Measurements from ENCODE around the gene RERE.

The RERE gene

DNA sequence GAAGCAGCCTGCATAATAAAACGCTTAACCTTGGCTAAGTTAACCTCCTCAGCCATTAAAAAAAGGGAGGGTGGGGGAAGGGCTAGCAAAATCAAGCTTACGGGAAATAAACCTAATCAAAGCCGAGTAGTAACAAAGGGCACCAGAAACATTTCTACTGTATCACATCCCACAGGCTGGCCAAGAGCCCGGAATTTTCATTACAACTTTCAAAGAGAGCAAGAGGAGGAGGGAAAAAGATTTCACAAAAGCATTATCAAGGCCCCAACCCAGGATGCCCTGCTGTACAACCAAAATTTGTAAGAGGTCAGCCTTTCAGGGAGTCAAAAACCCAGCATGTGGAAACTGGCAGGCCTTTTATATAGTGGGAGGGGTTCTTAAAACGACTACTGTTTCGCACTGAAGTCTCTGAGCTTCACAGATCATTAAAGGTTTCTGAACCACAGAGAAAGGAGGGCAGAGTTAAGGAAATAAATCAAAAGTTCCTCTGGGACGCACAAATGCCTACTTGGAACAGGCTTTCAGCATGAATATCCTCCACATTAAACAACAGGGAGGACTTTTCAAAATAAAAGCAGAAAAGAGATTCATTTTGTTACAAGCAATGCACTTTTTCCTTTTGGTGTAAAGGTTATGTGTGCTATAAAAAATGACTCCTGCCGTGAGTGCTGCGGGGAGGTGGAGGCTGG, 409.1 kb downstream of the RERE start:
- Histone ChIP-seq H3K4me2 (ENCODE audit: insufficient read depth, low read length, poor library complexity, severe bottlenecking) (peak overlapping the region; percentile 34), H2AK5ac (ENCODE audit: low read depth, low read length) (no peak overlapping the region), H3K18ac (ENCODE audit: low read length) (no peak overlapping the region), H3K14ac (ENCODE audit: low read length) (no peak overlapping the region), H4K91ac (ENCODE audit: low read depth, low read length, poor library complexity) (no peak overlapping the region), H2BK120ac (ENCODE audit: low read depth, low read length) (no peak overlapping the region), H3K36me3 (replicated peaks in 1 of 2; ENCODE audit: control insufficient read depth in 2 of 2, insufficient read depth in 2 of 2, low read length in 2 of 2) (peaks cover 6 to 51% of the 10 kb centered on the region in 2 donors), H3K27ac (replicated peaks; ENCODE audit: low read length) (peak overlapping the region; percentile 77), H2BK12ac (ENCODE audit: low read length) (no peak overlapping the region), H2AFZ (ENCODE audit: low read length) (no peak overlapping the region), H2BK15ac (ENCODE audit: low read length) (no peak overlapping the region), H3K4me3 (ENCODE audit: low read length in 2 of 2) (no peak overlapping the region), H3K79me1 (ENCODE audit: low read depth, low read length) (peaks cover 5% of the 10 kb centered on the region), H3K9me3 (replicated peaks in 1 of 2; ENCODE audit: control insufficient read depth in 2 of 2, insufficient read depth in 1 of 2, low read depth in 1 of 2, low read length in 2 of 2) (peaks cover 0 to 3% of the 10 kb centered on the region in 2 donors), H3K4ac (ENCODE audit: low read length) (no peak overlapping the region), H3K23ac (ENCODE audit: low read depth, low read length, poor library complexity) (no peak overlapping the region), H3K27me3 (ENCODE audit: control insufficient read depth in 3 of 3, insufficient read depth in 3 of 3, low read depth in 1 of 3, low read length in 3 of 3) (peaks cover 0 to 2% (median 0%) of the 10 kb centered on the region in 3 experiments), H4K8ac (ENCODE audit: low read depth, low read length) (no peak overlapping the region), H2BK5ac (ENCODE audit: low read length) (no peak overlapping the region), H3K4me1 (ENCODE audit: control insufficient read depth in 2 of 2, insufficient read depth in 1 of 2, low read depth in 1 of 2, low read length in 2 of 2) (peaks cover 23 to 38% of the 10 kb centered on the region in 2 donors), H3K9ac (ENCODE audit: low read depth, low read length, poor library complexity) (no peak overlapping the region)
- DNase-seq (ENCODE audit: low spot score): no peak
- no CpG with 5 or more reads among the region's 9 CpGs for WGBS, 2 donors (ENCODE audit: extremely low coverage in 2 of 2, insufficient read length in 2 of 2, insufficient replicate concordance in 1 of 2)

DNA sequence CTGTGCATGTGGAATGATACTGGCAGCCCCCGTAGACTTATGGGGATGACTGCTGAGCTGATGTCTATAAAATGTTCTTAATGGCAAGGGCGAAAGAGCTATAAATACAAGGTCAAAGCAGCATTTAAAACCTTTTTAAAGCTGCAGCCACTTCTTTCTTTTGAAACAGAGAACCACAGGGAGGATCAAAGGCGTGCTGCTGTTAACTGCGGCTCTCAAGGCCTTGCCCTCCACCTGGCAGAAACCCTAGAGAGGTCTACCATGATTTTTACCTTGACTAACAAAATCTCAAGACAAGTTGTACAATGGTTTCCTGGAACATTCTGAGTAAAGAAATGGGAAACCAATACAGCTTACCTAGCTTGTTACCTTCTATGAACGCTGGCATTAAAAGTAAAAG, 409.8 kb downstream of the RERE start:
- H2AFZ ChIP-seq (ENCODE audit: low read length): no peak overlapping the region

DNA sequence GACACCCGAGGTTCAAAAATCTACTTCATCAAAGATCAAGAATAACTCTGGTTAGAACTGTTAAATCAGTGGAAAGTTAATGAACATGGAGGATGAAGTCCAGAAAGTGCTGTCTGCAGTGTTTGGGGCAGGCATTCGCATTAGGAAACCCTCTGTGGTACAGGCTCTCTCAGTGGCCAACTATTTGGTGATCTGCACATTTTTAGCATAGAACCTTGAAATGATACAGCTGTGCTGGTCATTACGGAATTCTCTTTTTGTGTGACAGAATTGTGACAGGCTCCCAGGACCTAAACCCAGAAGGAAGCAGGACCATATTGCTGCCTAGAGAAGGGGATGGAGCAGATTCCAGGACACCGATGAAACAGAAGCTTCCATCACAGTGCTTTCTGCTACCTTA, 410.5 kb downstream of the RERE start:
- H3K4me2 ChIP-seq (ENCODE audit: insufficient read depth, low read length, poor library complexity, severe bottlenecking): no peak overlapping the region
- no peak for DNase-seq (ENCODE audit: low spot score)
- H2BK15ac ChIP-seq (ENCODE audit: low read length): no peak overlapping the region
- no peak overlapping the region for H3K27ac ChIP-seq (replicated peaks; ENCODE audit: low read length)
- no peak overlapping the region for H3K4ac ChIP-seq (ENCODE audit: low read length)
- H3K23ac ChIP-seq (ENCODE audit: low read depth, low read length, poor library complexity): no peak overlapping the region
- no peak overlapping the region for H3K14ac ChIP-seq (ENCODE audit: low read length)
- H2AFZ ChIP-seq (ENCODE audit: low read length): no peak overlapping the region
- H2AK5ac ChIP-seq (ENCODE audit: low read depth, low read length): no peak overlapping the region
- WGBS, 2 donors (ENCODE audit: extremely low coverage in 2 of 2, insufficient read length in 2 of 2, insufficient replicate concordance in 1 of 2): no CpG with 5 or more reads among the region's 4 CpGs
- peaks cover 3% of the 10 kb centered on the region in 2 donors for H3K9me3 ChIP-seq (replicated peaks in 1 of 2; ENCODE audit: control insufficient read depth in 2 of 2, insufficient read depth in 1 of 2, low read depth in 1 of 2, low read length in 2 of 2)
- H3K79me1 ChIP-seq (ENCODE audit: low read depth, low read length): peaks cover 9% of the 10 kb centered on the region
- no peak overlapping the region for H3K9ac ChIP-seq (ENCODE audit: low read depth, low read length, poor library complexity)
- peaks cover 23 to 38% of the 10 kb centered on the region in 2 donors for H3K4me1 ChIP-seq (ENCODE audit: control insufficient read depth in 2 of 2, insufficient read depth in 1 of 2, low read depth in 1 of 2, low read length in 2 of 2)
- no peak overlapping the region for H2BK5ac ChIP-seq (ENCODE audit: low read length)
- H3K18ac ChIP-seq (ENCODE audit: low read length): no peak overlapping the region
- H3K4me3 ChIP-seq (ENCODE audit: low read length in 2 of 2): no peak overlapping the region
- no peak overlapping the region for H4K8ac ChIP-seq (ENCODE audit: low read depth, low read length)
- H2BK12ac ChIP-seq (ENCODE audit: low read length): peak overlapping the region; percentile 1
- peaks cover 0 to 3% (median 0%) of the 10 kb centered on the region in 3 experiments for H3K27me3 ChIP-seq (ENCODE audit: control insufficient read depth in 3 of 3, insufficient read depth in 3 of 3, low read depth in 1 of 3, low read length in 3 of 3)
- H2BK120ac ChIP-seq (ENCODE audit: low read depth, low read length): no peak overlapping the region
- H3K36me3 ChIP-seq (replicated peaks in 1 of 2; ENCODE audit: control insufficient read depth in 2 of 2, insufficient read depth in 2 of 2, low read length in 2 of 2): peaks cover 9 to 50% of the 10 kb centered on the region in 2 donors
- H4K91ac ChIP-seq (ENCODE audit: low read depth, low read length, poor library complexity): no peak overlapping the region

More for the DNA sequence above, 409.8 kb downstream of the RERE start:
- no peak overlapping the region for H3K4me3 ChIP-seq (ENCODE audit: low read length in 2 of 2)
- no peak overlapping the region for H2BK5ac ChIP-seq (ENCODE audit: low read length)
- no CpG with 5 or more reads among the region's 5 CpGs for WGBS, 2 donors (ENCODE audit: extremely low coverage in 2 of 2, insufficient read length in 2 of 2, insufficient replicate concordance in 1 of 2)
- H3K9ac ChIP-seq (ENCODE audit: low read depth, low read length, poor library complexity): no peak overlapping the region
- DNase-seq (ENCODE audit: low spot score): no peak
- peaks cover 6 to 50% of the 10 kb centered on the region in 2 donors for H3K36me3 ChIP-seq (replicated peaks in 1 of 2; ENCODE audit: control insufficient read depth in 2 of 2, insufficient read depth in 2 of 2, low read length in 2 of 2)
- H3K4me2 ChIP-seq (ENCODE audit: insufficient read depth, low read length, poor library complexity, severe bottlenecking): no peak overlapping the region
- no peak overlapping the region for H3K18ac ChIP-seq (ENCODE audit: low read length)
- no peak overlapping the region for H2BK120ac ChIP-seq (ENCODE audit: low read depth, low read length)
- H3K14ac ChIP-seq (ENCODE audit: low read length): no peak overlapping the region
- no peak overlapping the region for H2BK12ac ChIP-seq (ENCODE audit: low read length)
- peaks cover 0 to 3% of the 10 kb centered on the region in 2 donors for H3K9me3 ChIP-seq (replicated peaks in 1 of 2; ENCODE audit: control insufficient read depth in 2 of 2, insufficient read depth in 1 of 2, low read depth in 1 of 2, low read length in 2 of 2)
- peaks cover 23 to 38% of the 10 kb centered on the region in 2 donors for H3K4me1 ChIP-seq (ENCODE audit: control insufficient read depth in 2 of 2, insufficient read depth in 1 of 2, low read depth in 1 of 2, low read length in 2 of 2)
- no peak overlapping the region for H4K8ac ChIP-seq (ENCODE audit: low read depth, low read length)
- no peak overlapping the region for H2BK15ac ChIP-seq (ENCODE audit: low read length)
- peak overlapping the region; percentile 77 for H3K27ac ChIP-seq (replicated peaks; ENCODE audit: low read length)
- peaks cover 0 to 2% (median 0%) of the 10 kb centered on the region in 3 experiments for H3K27me3 ChIP-seq (ENCODE audit: control insufficient read depth in 3 of 3, insufficient read depth in 3 of 3, low read depth in 1 of 3, low read length in 3 of 3)
- peaks cover 5% of the 10 kb centered on the region for H3K79me1 ChIP-seq (ENCODE audit: low read depth, low read length)
- H2AK5ac ChIP-seq (ENCODE audit: low read depth, low read length): no peak overlapping the region
- H3K23ac ChIP-seq (ENCODE audit: low read depth, low read length, poor library complexity): no peak overlapping the region
- no peak overlapping the region for H3K4ac ChIP-seq (ENCODE audit: low read length)
- H4K91ac ChIP-seq (ENCODE audit: low read depth, low read length, poor library complexity): no peak overlapping the region

DNA sequence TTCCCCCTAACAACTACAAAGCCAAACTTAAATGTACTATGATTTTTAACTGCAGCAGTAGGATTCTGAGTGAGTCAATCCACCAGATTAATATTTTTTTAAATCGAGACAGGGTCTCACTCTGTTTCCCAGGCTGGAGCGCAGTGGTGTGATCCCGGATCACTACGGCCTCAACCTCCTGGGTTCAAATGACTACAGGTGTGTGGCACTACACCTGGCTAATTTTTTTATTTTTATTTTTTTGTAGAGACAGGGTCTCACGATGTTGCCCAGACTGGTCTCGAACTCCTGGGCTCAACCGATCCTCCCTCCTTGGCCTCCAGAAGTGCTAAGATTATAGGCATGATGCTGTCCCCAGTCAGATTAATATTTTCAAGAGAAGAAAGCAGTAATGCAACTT, 411.4 kb downstream of the RERE start:
- no peak overlapping the region for H3K4ac ChIP-seq (ENCODE audit: low read length)
- no peak overlapping the region for H3K27ac ChIP-seq (replicated peaks; ENCODE audit: low read length)
- H2AFZ ChIP-seq (ENCODE audit: low read length): no peak overlapping the region
- peaks cover 3% of the 10 kb centered on the region in 2 donors for H3K9me3 ChIP-seq (replicated peaks in 1 of 2; ENCODE audit: control insufficient read depth in 2 of 2, insufficient read depth in 1 of 2, low read depth in 1 of 2, low read length in 2 of 2)
- H3K36me3 ChIP-seq (replicated peaks in 1 of 2; ENCODE audit: control insufficient read depth in 2 of 2, insufficient read depth in 2 of 2, low read length in 2 of 2): peaks cover 10 to 51% of the 10 kb centered on the region in 2 donors
- no peak overlapping the region for H3K4me3 ChIP-seq (ENCODE audit: low read length in 2 of 2)
- peaks cover 9% of the 10 kb centered on the region for H3K79me1 ChIP-seq (ENCODE audit: low read depth, low read length)
- no peak overlapping the region for H3K9ac ChIP-seq (ENCODE audit: low read depth, low read length, poor library complexity)
- no peak overlapping the region for H3K23ac ChIP-seq (ENCODE audit: low read depth, low read length, poor library complexity)
- H4K8ac ChIP-seq (ENCODE audit: low read depth, low read length): no peak overlapping the region
- no peak overlapping the region for H2AK5ac ChIP-seq (ENCODE audit: low read depth, low read length)
- WGBS, 2 donors (ENCODE audit: extremely low coverage in 2 of 2, insufficient read length in 2 of 2, insufficient replicate concordance in 1 of 2): no CpG with 5 or more reads among the region's 7 CpGs
- no peak overlapping the region for H2BK12ac ChIP-seq (ENCODE audit: low read length)
- no peak overlapping the region for H3K18ac ChIP-seq (ENCODE audit: low read length)
- no peak overlapping the region for H3K4me2 ChIP-seq (ENCODE audit: insufficient read depth, low read length, poor library complexity, severe bottlenecking)
- no peak overlapping the region for H2BK15ac ChIP-seq (ENCODE audit: low read length)
- H3K14ac ChIP-seq (ENCODE audit: low read length): no peak overlapping the region
- peaks cover 23 to 38% of the 10 kb centered on the region in 2 donors for H3K4me1 ChIP-seq (ENCODE audit: control insufficient read depth in 2 of 2, insufficient read depth in 1 of 2, low read depth in 1 of 2, low read length in 2 of 2)
- no peak overlapping the region for H4K91ac ChIP-seq (ENCODE audit: low read depth, low read length, poor library complexity)
- no peak for DNase-seq (ENCODE audit: low spot score)
- H3K27me3 ChIP-seq (ENCODE audit: control insufficient read depth in 3 of 3, insufficient read depth in 3 of 3, low read depth in 1 of 3, low read length in 3 of 3): peaks cover 0 to 3% (median 0%) of the 10 kb centered on the region in 3 experiments
- no peak overlapping the region for H2BK5ac ChIP-seq (ENCODE audit: low read length)
- H2BK120ac ChIP-seq (ENCODE audit: low read depth, low read length): no peak overlapping the region

All from neuronal stem cell (in vitro differentiated cells).